OCI-LY1 (cell line): ENCODE results near the gene GNAZ.

ENCODE experiments used
- H2AFZ ChIP-seq: fragments of 200-600 bp; sonication (generic), shearing (Covaris generic); 2 replicates; pipeline ENCODE4 v1.6.0; 2014; ENCODE audit warnings: antibody characterized with exemption, mild to moderate bottlenecking, low read length
- H3F3A ChIP-seq: fragments of 200-600 bp; sonication (generic), shearing (Covaris generic); 2 replicates; pipeline ENCODE4 v1.6.0; 2014; ENCODE audit warnings: mild to moderate bottlenecking, antibody characterized with exemption, low read length, moderate library complexity; ENCODE audit not compliant: insufficient read depth
- H3K27ac ChIP-seq: fragments of 200-600 bp; sonication (generic); 2 replicates; pipeline ENCODE4 v1.5.1; 2014; ENCODE audit warnings: low read length, mixed run types, mild to moderate bottlenecking, low read depth; ENCODE audit not compliant: poor library complexity, severe bottlenecking
- H3K27me3 ChIP-seq: fragments of 200-600 bp; sonication (generic); 2 replicates; pipeline ENCODE4 v1.6.0; 2014; ENCODE audit warnings: antibody characterized with exemption, mild to moderate bottlenecking, low read length, moderate library complexity; ENCODE audit not compliant: insufficient read depth
- H3K36me3 ChIP-seq: fragments of 200-600 bp; sonication (generic); 2 replicates; pipeline ENCODE4 v1.6.1; 2014; ENCODE audit warnings: mild to moderate bottlenecking, antibody characterized with exemption, low read length, moderate library complexity, mixed read lengths; ENCODE audit not compliant: insufficient read depth
- H3K4me1 ChIP-seq: fragments of 200-600 bp; sonication (generic); 2 replicates; pipeline ENCODE4 v1.5.1; 2014; ENCODE audit warnings: mild to moderate bottlenecking, low read length, moderate library complexity; ENCODE audit not compliant: insufficient read depth, severe bottlenecking
- H3K4me2 ChIP-seq: fragments of 200-600 bp; sonication (generic), shearing (Covaris generic); 2 replicates; pipeline ENCODE4 v1.6.1; 2014; ENCODE audit warnings: low read length
- H3K4me3 ChIP-seq: fragments of 200-600 bp; sonication (generic); 2 replicates; pipeline ENCODE4 v1.5.1; 2014; ENCODE audit warnings: low read length, low read depth, mild to moderate bottlenecking, mixed read lengths; ENCODE audit not compliant: poor library complexity, severe bottlenecking
- H3K79me2 ChIP-seq: fragments of 200-600 bp; shearing (Covaris generic); 2 replicates; pipeline ENCODE4 v1.6.1; 2016; ENCODE audit warnings: mixed run types, low read length, mixed read lengths; ENCODE audit not compliant: insufficient read depth
- H3K9ac ChIP-seq: fragments of 200-600 bp; sonication (generic), shearing (Covaris generic); 2 replicates; pipeline ENCODE4 v1.6.1; 2014; ENCODE audit warnings: mild to moderate bottlenecking, low read length, mixed read lengths
- H3K9me2 ChIP-seq: fragments of 200-600 bp; sonication (generic), shearing (Covaris generic); 2 replicates; pipeline ENCODE4 v1.6.1; 2014; ENCODE audit warnings: low read depth, mild to moderate bottlenecking, low read length, mixed read lengths
- H3K9me3 ChIP-seq: fragments of 200-600 bp; shearing (Covaris generic); 2 replicates; pipeline ENCODE4 v1.6.1; 2014; ENCODE audit warnings: low read length, mixed read lengths
- H4K20me1 ChIP-seq: fragments of 200-600 bp; sonication (generic), shearing (Covaris generic); 2 replicates; pipeline ENCODE4 v1.6.0; 2016; ENCODE audit warnings: mild to moderate bottlenecking, low read length; ENCODE audit not compliant: insufficient read depth
- CTCF ChIP-seq: fragments of 200-600 bp; sonication (generic), shearing (Covaris generic); IDR thresholded peaks from 2 replicates; pipeline ENCODE4 v1.5.1; 2017; ENCODE audit warnings: mild to moderate bottlenecking, antibody characterized with exemption, low read length, moderate library complexity, mixed read lengths
- EZH2 ChIP-seq: fragments of 200-600 bp; sonication (generic), shearing (Covaris generic); IDR thresholded peaks from 2 replicates; pipeline ENCODE4 v1.8.0; 2017; ENCODE audit warnings: borderline replicate concordance, mixed run types, mild to moderate bottlenecking, antibody characterized with exemption, low read length, moderate library complexity, mixed read lengths

Gene GNAZ

GRCh38 chr22:23122216-23122957 is 52.1 kb downstream of the GNAZ start:
- Histone ChIP-seq H4K20me1 (no peaks in the 10 kb centered on the region), H3K27me3 (no peaks in the 10 kb centered on the region)
- TF ChIP-seq CTCF (no peak), EZH2 (no peak)

GRCh38 chr22:23122992-23123803 is 52.9 kb downstream of the GNAZ start:
- Histone ChIP-seq H3K36me3 (no peaks in the 10 kb centered on the region), H3K4me2 (no peak overlapping the region), H3K9me3 (no peaks in the 10 kb centered on the region), H3K9me2 (no peaks in the 10 kb centered on the region), H3K27ac (no peak overlapping the region), H2AFZ (no peak overlapping the region), H4K20me1 (no peaks in the 10 kb centered on the region), H3K27me3 (no peaks in the 10 kb centered on the region), H3K4me3 (no peak overlapping the region), H3K4me1 (peaks cover 5% of the 10 kb centered on the region), H3K9ac (no peak overlapping the region), H3K79me2 (no peaks in the 10 kb centered on the region), H3F3A (no peaks in the 10 kb centered on the region)
- no peak for TF ChIP-seq EZH2
- no peak for TF ChIP-seq CTCF

More at GRCh38 chr22:23122216-23122957, 52.1 kb downstream of the GNAZ start:
- H3K4me3 ChIP-seq, result no peak overlapping the region
- H2AFZ ChIP-seq, result no peak overlapping the region
- H3K79me2 ChIP-seq, result no peaks in the 10 kb centered on the region
- no peaks in the 10 kb centered on the region for H3K9me3 ChIP-seq
- no peak overlapping the region for H3K9ac ChIP-seq
- no peak overlapping the region for H3K27ac ChIP-seq
- H3F3A ChIP-seq, result no peaks in the 10 kb centered on the region
- H3K9me2 ChIP-seq, result no peaks in the 10 kb centered on the region
- no peaks in the 10 kb centered on the region for H3K36me3 ChIP-seq
- no peak overlapping the region for H3K4me2 ChIP-seq
- peaks cover 5% of the 10 kb centered on the region for H3K4me1 ChIP-seq

- Histone ChIP-seq H3K36me3 (no peaks in the 10 kb centered on the region), H3F3A (no peaks in the 10 kb centered on the region), H4K20me1 (no peaks in the 10 kb centered on the region), H3K4me1 (peaks cover 5% of the 10 kb centered on the region), H2AFZ (no peak overlapping the region), H3K4me3 (no peak overlapping the region), H3K9ac (no peak overlapping the region), H3K27me3 (no peaks in the 10 kb centered on the region), H3K79me2 (no peaks in the 10 kb centered on the region), H3K27ac (no peak overlapping the region), H3K9me2 (no peaks in the 10 kb centered on the region), H3K9me3 (no peaks in the 10 kb centered on the region), H3K4me2 (no peak overlapping the region)
- TF ChIP-seq CTCF, result no peak
- no peak for TF ChIP-seq EZH2
Observed at GRCh38 chr22:23123804-23124254, 53.5 kb downstream of the GNAZ start.
